DMS 273 (cell line): ENCODE data around the gene HAAO.

Experiments
- DNase-seq: peaks from one replicate; lab custom pipeline; 2025; ENCODE audit not compliant: unreplicated experiment; lab: John Stamatoyannopoulos, UW

The HAAO gene

GRCh38 chr2:42768706-42769256 is 23.6 kb downstream of the HAAO start:
- no peak for DNase-seq

- no peak for DNase-seq
These were observed 24.3 kb downstream of the HAAO start for GRCh38 chr2:42767899-42768705.

GRCh38 chr2:42767080-42767898 is 25.1 kb downstream of the HAAO start:
- no peak for DNase-seq

- DNase-seq, result no peak
These were observed 26.7 kb downstream of the HAAO start for GRCh38 chr2:42765686-42766085.

GRCh38 chr2:42764901-42765300 is 27.5 kb downstream of the HAAO start:
- no peak for DNase-seq

GRCh38 chr2:42764096-42764495 is 28.3 kb downstream of the HAAO start, which contains the start of gene OXER1:
OXER1 (minus strand) TSS chr2:42764135; CDS start chr2:42764062, 73 bp downstream.
- DNase-seq, result no peak

- no peak for DNase-seq
These were observed 29.3 kb downstream of the HAAO start for GRCh38 chr2:42762823-42763804.

- no peak for DNase-seq
These were observed 30.2 kb downstream of the HAAO start for GRCh38 chr2:42762155-42762554.

GRCh38 chr2:42761554-42761953 is 30.8 kb downstream of the HAAO start:
- DNase-seq, result no peak

- no peak for DNase-seq
These were observed 33.6 kb downstream of the HAAO start for GRCh38 chr2:42758751-42759150.

- no peak for DNase-seq
These were observed 34.2 kb downstream of the HAAO start for GRCh38 chr2:42757981-42758740.

GRCh38 chr2:42756966-42757513 is 35.3 kb downstream of the HAAO start:
- no peak for DNase-seq

GRCh38 chr2:42756150-42756775 is 36.1 kb downstream of the HAAO start:
- no peak for DNase-seq

- DNase-seq, result no peak
These were observed 37.0 kb downstream of the HAAO start for GRCh38 chr2:42755191-42755880.

GRCh38 chr2:42754776-42755140 is 37.6 kb downstream of the HAAO start:
- DNase-seq, result no peak

- DNase-seq, result peak; percentile 57
These were observed 38.2 kb downstream of the HAAO start for GRCh38 chr2:42754021-42754775.

- DNase-seq, result no peak
These were observed 39.3 kb downstream of the HAAO start for GRCh38 chr2:42752816-42753813.
